Suprapubic skin (tissue), 4 donors: ENCODE results near the gene USP54. TPM values are rescaled to one million over a fixed set of nuclear protein-coding genes. Genes with fewer than 3 reads are reported as not detected.
"Not testable (repeated sequence)": the region's sequence is repeated elsewhere in the genome, so short reads cannot be mapped to it uniquely, and the experiment has no call there.

Source experiments
- DNase-seq, 2 donors: peaks; one replicate each; pipeline ENCODE4 v3.0.0-alpha.2; 2019; ENCODE audit warnings: low spot score in 2 of 2
- H3K27ac ChIP-seq: fragments of 200-600 bp; sonication (generic); one replicate; pipeline ENCODE4 v1.5.1; 2019
- H3K27me3 ChIP-seq: fragments of 200-600 bp; sonication (generic); one replicate; pipeline ENCODE4 v1.5.1; 2019
- H3K36me3 ChIP-seq: fragments of 200-600 bp; sonication (generic); one replicate; pipeline ENCODE4 v1.5.1; 2019
- H3K4me1 ChIP-seq: fragments of 200-600 bp; sonication (generic); one replicate; pipeline ENCODE4 v1.5.1; 2019
- H3K4me3 ChIP-seq: fragments of 200-600 bp; sonication (generic); one replicate; pipeline ENCODE4 v1.5.1; 2019; ENCODE audit warnings: mild to moderate bottlenecking
- H3K9me3 ChIP-seq: fragments of 200-600 bp; sonication (generic); one replicate; pipeline ENCODE4 v1.5.1; 2019
- EP300 ChIP-seq: sonication (generic); formaldehyde crosslinking; IDR thresholded peaks from one replicate; pipeline ENCODE4 v1.6.1; 2017; ENCODE audit warnings: antibody characterized with exemption
- POLR2A ChIP-seq, 2 donors: fragments of 450-650 bp; IDR thresholded peaks; one replicate each; pipeline ENCODE4 v1.6.1; 2017; ENCODE audit warnings: antibody characterized with exemption in 2 of 2, mild to moderate bottlenecking in 2 of 2, moderate library complexity in 2 of 2
- POLR2AphosphoS5 ChIP-seq, 3 donors: sonication (generic); formaldehyde crosslinking; IDR thresholded peaks; one replicate each; pipeline ENCODE4 v1.6.1; 2017; ENCODE audit warnings: antibody characterized with exemption in 3 of 3
- WGBS: methylation state at CpG from one replicate; pipeline ENCODE4 v1.1.5; 2018; 5-methylcytosine and 5-hydroxymethylcytosine counted together
- total RNA-seq, 4 donors: library from RNA; depleted of rRNA; stranded (reverse); fragments of >200 nt; gene quantifications; one replicate each; pipeline ENCODE4 v1.1.0, GENCODE V29; 2016
- TF ChIP-seq, protein P1 (sequence below), 2 donors: fragments of 200-600 bp in 1 of 2; fragments of 450-650 bp in 1 of 2; sonication (generic) in 1 of 2; IDR thresholded peaks; one replicate each; pipeline ENCODE4 v1.5.1; 2016 to 2019; ENCODE audit warnings: antibody characterized with exemption in 2 of 2, mild to moderate bottlenecking in 1 of 2, moderate library complexity in 1 of 2

Gene USP54
- total RNA-seq, 4 donors from 2014 or later, result 52.2 to 110 (median 79.5) TPM

- no peaks in the 10 kb centered on the region for H3K36me3 ChIP-seq
- H3K4me3 ChIP-seq, result no peak overlapping the region
- WGBS, result 7% methylated on average over 1 of the region's 1 CpG
- H3K27ac ChIP-seq, result peak overlapping the region; percentile 24
- no peaks in the 10 kb centered on the region for H3K9me3 ChIP-seq
- no peaks in the 10 kb centered on the region for H3K27me3 ChIP-seq
- no peak for DNase-seq
- TF ChIP-seq, protein P1, sequence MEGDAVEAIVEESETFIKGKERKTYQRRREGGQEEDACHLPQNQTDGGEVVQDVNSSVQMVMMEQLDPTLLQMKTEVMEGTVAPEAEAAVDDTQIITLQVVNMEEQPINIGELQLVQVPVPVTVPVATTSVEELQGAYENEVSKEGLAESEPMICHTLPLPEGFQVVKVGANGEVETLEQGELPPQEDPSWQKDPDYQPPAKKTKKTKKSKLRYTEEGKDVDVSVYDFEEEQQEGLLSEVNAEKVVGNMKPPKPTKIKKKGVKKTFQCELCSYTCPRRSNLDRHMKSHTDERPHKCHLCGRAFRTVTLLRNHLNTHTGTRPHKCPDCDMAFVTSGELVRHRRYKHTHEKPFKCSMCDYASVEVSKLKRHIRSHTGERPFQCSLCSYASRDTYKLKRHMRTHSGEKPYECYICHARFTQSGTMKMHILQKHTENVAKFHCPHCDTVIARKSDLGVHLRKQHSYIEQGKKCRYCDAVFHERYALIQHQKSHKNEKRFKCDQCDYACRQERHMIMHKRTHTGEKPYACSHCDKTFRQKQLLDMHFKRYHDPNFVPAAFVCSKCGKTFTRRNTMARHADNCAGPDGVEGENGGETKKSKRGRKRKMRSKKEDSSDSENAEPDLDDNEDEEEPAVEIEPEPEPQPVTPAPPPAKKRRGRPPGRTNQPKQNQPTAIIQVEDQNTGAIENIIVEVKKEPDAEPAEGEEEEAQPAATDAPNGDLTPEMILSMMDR (IDR thresholded peaks at IDR 0.05), result no peak
- TF ChIP-seq EP300 (no peak), POLR2AphosphoS5 (IDR thresholded peaks at IDR 0.05) (no peak), POLR2A (IDR thresholded peaks at IDR 0.05) (no peak)
- H3K4me1 ChIP-seq, result peaks cover 31% of the 10 kb centered on the region
Measured at GRCh38 chr10:73586583-73586984, 4.6 kb downstream of the USP54 start.

DNA sequence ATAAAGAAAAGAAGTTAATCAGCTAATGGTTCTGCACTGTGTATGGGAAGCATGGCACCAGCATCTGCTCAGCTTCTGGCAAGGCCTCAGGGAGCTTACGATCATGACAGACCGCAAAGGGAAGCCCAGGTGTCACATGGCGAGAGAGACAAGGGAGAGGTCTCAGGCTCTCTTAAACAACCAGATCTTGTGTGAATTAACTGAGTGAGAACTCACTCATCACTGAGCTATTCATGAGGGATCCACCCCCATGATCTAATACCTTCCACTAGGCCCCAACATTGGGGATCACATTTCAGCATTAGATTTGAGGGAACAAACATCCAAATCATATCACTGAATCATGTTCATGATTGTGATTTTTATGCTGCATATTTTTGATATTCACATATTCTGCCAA is 5.8 kb downstream of the USP54 start:
- WGBS, result 79% methylated on average over 3 of the region's 3 CpGs
- Histone ChIP-seq H3K36me3 (no peaks in the 10 kb centered on the region), H3K4me1 (peaks cover 24% of the 10 kb centered on the region), H3K27ac (no peak overlapping the region), H3K27me3 (no peaks in the 10 kb centered on the region), H3K4me3 (no peak overlapping the region), H3K9me3 (no peaks in the 10 kb centered on the region)
- DNase-seq, result no peak
- no peak for TF ChIP-seq POLR2AphosphoS5 (IDR thresholded peaks at IDR 0.05)
- TF ChIP-seq, protein P1 (IDR thresholded peaks at IDR 0.05), result no peak
- no peak for TF ChIP-seq POLR2A (IDR thresholded peaks at IDR 0.05)
- TF ChIP-seq EP300, result no peak

DNA sequence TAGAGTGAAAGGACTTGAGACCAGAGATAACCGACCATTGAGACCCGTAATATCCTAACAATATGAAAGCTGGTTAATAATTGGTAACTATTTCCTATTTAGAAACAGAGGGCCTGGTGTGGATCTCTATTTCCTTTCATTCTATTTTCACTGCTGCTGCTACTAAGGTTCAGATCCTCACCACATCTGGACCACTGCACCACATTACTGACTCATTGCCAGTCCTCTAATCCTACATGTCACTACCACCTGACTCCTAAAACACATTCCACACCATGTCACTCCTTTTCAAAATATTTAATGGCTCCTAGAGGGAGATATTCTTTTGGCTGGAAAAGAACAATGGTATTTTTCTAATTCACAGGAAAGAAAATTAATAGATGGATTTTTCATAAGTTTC is 6.4 kb downstream of the USP54 start:
- Histone ChIP-seq H3K9me3 (no peaks in the 10 kb centered on the region), H3K27me3 (no peaks in the 10 kb centered on the region), H3K36me3 (no peaks in the 10 kb centered on the region), H3K4me3 (no peak overlapping the region), H3K4me1 (peaks cover 21% of the 10 kb centered on the region), H3K27ac (no peak overlapping the region)
- DNase-seq, result no peak
- TF ChIP-seq EP300 (no peak), POLR2AphosphoS5 (IDR thresholded peaks at IDR 0.05) (no peak), POLR2A (IDR thresholded peaks at IDR 0.05) (no peak)
- TF ChIP-seq, protein P1 (IDR thresholded peaks at IDR 0.05), result no peak
- 93% methylated on average over 2 of the region's 2 CpGs for WGBS

GRCh38 chr10:73581918-73582317 is 9.2 kb downstream of the USP54 start:
- no peak overlapping the region for H3K4me3 ChIP-seq
- H3K4me1 ChIP-seq, result peaks cover 29% of the 10 kb centered on the region
- WGBS, result 93% methylated on average over 2 of the region's 2 CpGs
- no peaks in the 10 kb centered on the region for H3K36me3 ChIP-seq
- no peaks in the 10 kb centered on the region for H3K27me3 ChIP-seq
- DNase-seq, result no peak
- H3K9me3 ChIP-seq, result no peaks in the 10 kb centered on the region
- H3K27ac ChIP-seq, result no peak overlapping the region
- TF ChIP-seq EP300 (no peak), POLR2A (IDR thresholded peaks at IDR 0.05) (no peak), POLR2AphosphoS5 (IDR thresholded peaks at IDR 0.05) (no peak)
- TF ChIP-seq, protein P1 (IDR thresholded peaks at IDR 0.05), result no peak

DNA sequence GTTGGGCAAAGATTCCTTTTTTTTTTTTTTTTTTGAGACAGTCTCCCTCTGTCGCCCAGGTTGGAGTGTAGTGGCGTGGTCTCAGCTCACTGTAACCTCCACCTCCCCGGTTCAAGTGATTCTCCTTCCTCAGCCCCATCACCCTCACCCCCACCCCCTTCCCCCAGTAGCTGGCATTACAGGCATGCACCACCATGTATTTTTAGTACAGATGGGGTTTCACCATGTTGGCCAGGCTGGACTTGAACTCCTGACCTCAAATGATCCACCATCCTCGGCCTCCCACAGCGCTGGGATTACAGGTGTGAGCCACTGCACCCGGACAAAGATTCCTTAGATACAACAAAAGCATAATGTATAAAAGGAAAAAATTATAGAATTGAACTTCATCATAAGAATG is 12.2 kb downstream of the USP54 start:
- not testable (repeated sequence) for DNase-seq, H3K27ac ChIP-seq

DNA sequence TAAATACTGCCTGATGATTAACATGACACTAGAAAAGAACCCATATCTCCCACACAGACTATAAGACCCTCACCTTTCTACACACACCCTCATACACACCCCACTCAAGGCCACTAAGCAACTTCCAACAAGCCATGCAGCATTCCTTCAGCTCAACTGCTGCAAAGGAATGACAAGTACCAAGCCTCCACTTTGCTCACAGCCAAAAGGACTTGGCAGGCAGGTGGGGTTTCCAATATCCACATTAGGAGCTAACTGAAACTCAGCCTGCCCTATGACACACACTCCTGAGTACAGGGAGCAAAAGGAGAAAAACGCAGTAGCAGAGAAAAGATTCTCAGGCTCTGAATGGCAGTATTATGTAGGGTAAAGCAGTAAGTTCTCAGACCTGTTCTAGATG is 13.4 kb downstream of the USP54 start:
- Histone ChIP-seq H3K4me1 (peaks cover 34% of the 10 kb centered on the region), H3K27ac (peak overlapping the region; percentile 85), H3K9me3 (no peaks in the 10 kb centered on the region), H3K36me3 (no peaks in the 10 kb centered on the region), H3K4me3 (no peak overlapping the region), H3K27me3 (no peaks in the 10 kb centered on the region)
- TF ChIP-seq POLR2A (IDR thresholded peaks at IDR 0.05) (no peak), POLR2AphosphoS5 (IDR thresholded peaks at IDR 0.05) (peak in 2 of 3 donors; percentile 40 to 44)
- DNase-seq, result peak in 1 of 2 donors; percentile 63
- 46% methylated on average over 1 of the region's 1 CpG for WGBS

More for the DNA sequence above, 12.2 kb downstream of the USP54 start:
- H3K36me3 ChIP-seq, H3K4me3 ChIP-seq, H3K27me3 ChIP-seq, H3K9me3 ChIP-seq: not testable (repeated sequence)
- peaks cover 34% of the 10 kb centered on the region for H3K4me1 ChIP-seq
- 97% methylated on average over 6 of the region's 6 CpGs for whole genome bisulfite sequencing
